Erythroblast (primary cell): Measurements from ENCODE around the gene LRBA.

Source experiments
- GATA1 ChIP-seq: IDR thresholded peaks from 2 replicates; pipeline ENCODE4 v1.6.1; 2011; ENCODE audit warnings: low read depth, mild to moderate bottlenecking, control low read depth, low read length, moderate library complexity
- POLR2A ChIP-seq: IDR thresholded peaks from 2 replicates; pipeline ENCODE4 v1.6.1; 2011; ENCODE audit warnings: mild to moderate bottlenecking, low read length

DNA sequence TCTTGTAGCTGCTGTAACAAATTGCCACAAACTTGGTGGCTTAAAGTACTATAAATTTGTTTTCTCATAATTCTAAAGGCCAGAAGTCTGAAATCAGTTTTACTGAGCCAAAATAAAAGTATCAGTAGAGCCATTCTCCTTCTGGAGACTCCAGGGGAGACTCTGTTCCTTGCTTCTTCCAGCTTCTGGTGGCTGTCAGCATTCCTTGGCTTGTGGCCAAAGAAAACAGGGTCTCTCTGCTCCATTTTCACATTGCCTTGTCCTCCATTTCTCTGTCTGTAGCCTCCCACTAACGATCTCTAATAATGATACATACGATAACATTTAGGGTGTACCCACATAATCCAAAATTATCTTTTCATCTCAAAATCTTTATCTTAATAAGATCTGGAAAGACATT lies 232.8 kb downstream of the LRBA start:
- TF ChIP-seq POLR2A: no peak
- no peak for TF ChIP-seq GATA1
